Spinal cord (tissue), 10 donors: ENCODE results near the gene FABP7. TPM values are rescaled to one million over a fixed set of nuclear protein-coding genes. Genes with fewer than 3 reads are reported as not detected.

Experiments used
- DNase-seq, 6 donors: peaks; one replicate each; pipeline versions ENCODE4 v3.0.0 to v3.0.0-alpha.2; 2013 to 2015; ENCODE audit warnings: low spot score in 6 of 6, low read depth in 4 of 6
- H3K27ac ChIP-seq: one replicate; pipeline ENCODE4 v1.5.1; 2013; ENCODE audit warnings: low read depth, low read length, control low read depth
- H3K27me3 ChIP-seq: one replicate; pipeline ENCODE4 v1.6.1; 2013; ENCODE audit warnings: low read length; ENCODE audit not compliant: control insufficient read depth, insufficient read depth
- H3K36me3 ChIP-seq: one replicate; pipeline ENCODE4 v1.6.1; 2013; ENCODE audit warnings: low read length; ENCODE audit not compliant: control insufficient read depth, insufficient read depth
- H3K4me1 ChIP-seq: one replicate; pipeline ENCODE4 v1.6.1; 2013; ENCODE audit warnings: low read length; ENCODE audit not compliant: control insufficient read depth, insufficient read depth
- H3K4me3 ChIP-seq: one replicate; pipeline ENCODE4 v1.5.1; 2013; ENCODE audit warnings: low read depth, low read length, control low read depth
- H3K9me3 ChIP-seq: one replicate; pipeline ENCODE4 v1.6.1; 2013; ENCODE audit warnings: low read length; ENCODE audit not compliant: control insufficient read depth, insufficient read depth
- WGBS: methylation state at CpG from one replicate; pipeline ENCODE4 v1.1.5; 2013; ENCODE audit warnings: missing lambda C conversion rate; ENCODE audit not compliant: insufficient coverage; 5-methylcytosine and 5-hydroxymethylcytosine counted together
- polyA plus RNA-seq, 2 donors: library from polyadenylated mRNA; unstranded; fragments of 120-200 nt; gene quantifications; one replicate each; pipeline ENCODE4 v1.2.1, GENCODE V29; 2013; ENCODE audit not compliant: insufficient read length in 2 of 2
- total RNA-seq, 2 donors: library from RNA; depleted of rRNA in 1 of 2; stranded (reverse); fragments of 120-200 nt in 1 of 2; fragments of >200 nt in 1 of 2; gene quantifications; one replicate each; pipeline versions ENCODE4 v1.2.3 to v1.2.4, GENCODE V29; 2013 to 2014
- donor health status: healthy.

The FABP7 gene
- total and polyA plus RNA-seq, 4 donors, result 138 to 537 (median 272) TPM

- WGBS, result no CpG with 5 or more reads among the region's 1 CpG
- no peaks in the 10 kb centered on the region for H3K4me1 ChIP-seq
Measured at GRCh38 chr6:122801397-122801796, 21.9 kb downstream of the FABP7 start.

GRCh38 chr6:122803171-122803661 lies 23.7 kb downstream of the FABP7 start:
- Histone ChIP-seq H3K27ac (no peak overlapping the region), H3K4me1 (no peaks in the 10 kb centered on the region), H3K9me3 (no peaks in the 10 kb centered on the region), H3K36me3 (peaks cover 3% of the 10 kb centered on the region), H3K4me3 (no peak overlapping the region), H3K27me3 (no peaks in the 10 kb centered on the region)
- WGBS, result no CpG with 5 or more reads among the region's 4 CpGs
- DNase-seq, result no peak

More at GRCh38 chr6:122801397-122801796, 21.9 kb downstream of the FABP7 start:
- no peak overlapping the region for H3K4me3 ChIP-seq
- no peak overlapping the region for H3K27ac ChIP-seq
- DNase-seq, result no peak
- H3K27me3 ChIP-seq, result no peaks in the 10 kb centered on the region
- H3K9me3 ChIP-seq, result no peaks in the 10 kb centered on the region
- peaks cover 3% of the 10 kb centered on the region for H3K36me3 ChIP-seq

- Histone ChIP-seq H3K4me3 (no peak overlapping the region), H3K36me3 (peaks cover 3% of the 10 kb centered on the region), H3K27me3 (no peaks in the 10 kb centered on the region), H3K4me1 (no peaks in the 10 kb centered on the region), H3K9me3 (no peaks in the 10 kb centered on the region), H3K27ac (no peak overlapping the region)
- 46% methylated on average over 2 of the region's 5 CpGs for WGBS
- no peak for DNase-seq
Measured at GRCh38 chr6:122804962-122805485, 25.5 kb downstream of the FABP7 start.

- WGBS, result no CpG with 5 or more reads among the region's 2 CpGs
- Histone ChIP-seq H3K4me3 (no peak overlapping the region), H3K36me3 (peaks cover 3% of the 10 kb centered on the region), H3K27ac (no peak overlapping the region), H3K9me3 (no peaks in the 10 kb centered on the region), H3K4me1 (no peaks in the 10 kb centered on the region), H3K27me3 (no peaks in the 10 kb centered on the region)
- no peak for DNase-seq
Measured at GRCh38 chr6:122806291-122806690, 26.8 kb downstream of the FABP7 start.

- 80% methylated on average over 2 of the region's 10 CpGs for WGBS
- peaks cover 3% of the 10 kb centered on the region for H3K36me3 ChIP-seq
- H3K9me3 ChIP-seq, result no peaks in the 10 kb centered on the region
- no peaks in the 10 kb centered on the region for H3K4me1 ChIP-seq
- no peak overlapping the region for H3K27ac ChIP-seq
- DNase-seq, result no peak
- H3K4me3 ChIP-seq, result no peak overlapping the region
- H3K27me3 ChIP-seq, result no peaks in the 10 kb centered on the region
Measured at GRCh38 chr6:122808121-122808885, 28.8 kb downstream of the FABP7 start.

- no peak for DNase-seq
- Histone ChIP-seq H3K36me3 (peaks cover 3% of the 10 kb centered on the region), H3K4me3 (no peak overlapping the region), H3K27ac (no peak overlapping the region), H3K4me1 (no peaks in the 10 kb centered on the region), H3K9me3 (no peaks in the 10 kb centered on the region), H3K27me3 (no peaks in the 10 kb centered on the region)
- WGBS, result 100% methylated on average over 1 of the region's 4 CpGs
Measured at GRCh38 chr6:122809001-122809400, 29.5 kb downstream of the FABP7 start.

GRCh38 chr6:122809691-122810090 lies 30.2 kb downstream of the FABP7 start:
- 100% methylated on average over 1 of the region's 2 CpGs for WGBS
- H3K4me1 ChIP-seq, result no peaks in the 10 kb centered on the region
- H3K36me3 ChIP-seq, result peaks cover 3% of the 10 kb centered on the region
- DNase-seq, result no peak
- no peak overlapping the region for H3K27ac ChIP-seq
- no peaks in the 10 kb centered on the region for H3K27me3 ChIP-seq
- no peak overlapping the region for H3K4me3 ChIP-seq
- no peaks in the 10 kb centered on the region for H3K9me3 ChIP-seq

- 100% methylated on average over 1 of the region's 1 CpG for WGBS
- Histone ChIP-seq H3K9me3 (no peaks in the 10 kb centered on the region), H3K4me1 (no peaks in the 10 kb centered on the region), H3K27me3 (no peaks in the 10 kb centered on the region), H3K36me3 (peaks cover 3% of the 10 kb centered on the region), H3K4me3 (no peak overlapping the region), H3K27ac (no peak overlapping the region)
- no peak for DNase-seq
Measured at GRCh38 chr6:122810189-122810588, 30.7 kb downstream of the FABP7 start.

GRCh38 chr6:122817358-122817757 lies 37.8 kb downstream of the FABP7 start:
- Histone ChIP-seq H3K9me3 (no peaks in the 10 kb centered on the region), H3K4me3 (no peak overlapping the region), H3K36me3 (no peaks in the 10 kb centered on the region), H3K27ac (no peak overlapping the region), H3K4me1 (no peaks in the 10 kb centered on the region), H3K27me3 (no peaks in the 10 kb centered on the region)
- WGBS, result no CpG with 5 or more reads among the region's 2 CpGs
- DNase-seq, result peak in 1 of 6 donors; percentile 6

GRCh38 chr6:122817766-122818165 lies 38.2 kb downstream of the FABP7 start:
- Histone ChIP-seq H3K27ac (no peak overlapping the region), H3K36me3 (no peaks in the 10 kb centered on the region), H3K4me3 (no peak overlapping the region), H3K4me1 (no peaks in the 10 kb centered on the region), H3K27me3 (no peaks in the 10 kb centered on the region), H3K9me3 (no peaks in the 10 kb centered on the region)
- 100% methylated on average over 1 of the region's 4 CpGs for WGBS
- DNase-seq, result no peak
